Fibroblast of skin of back (primary cell): ENCODE measurements around the gene TAOK2.
"Not testable (repeated sequence)": the region's sequence is repeated elsewhere in the genome, so short reads cannot be mapped to it uniquely, and the experiment has no call there.

ENCODE experiments used
- DNase-seq: peaks from one replicate; pipeline ENCODE4 v3.0.0-alpha.2; 2013

Gene TAOK2

GRCh38 chr16:30004811-30005242 is 31.2 kb downstream of the TAOK2 start:
- no peak for DNase-seq

GRCh38 chr16:30005341-30006094 is 31.9 kb downstream of the TAOK2 start:
- DNase-seq: peak; percentile 46

- DNase-seq: no peak
These were observed 32.4 kb downstream of the TAOK2 start for GRCh38 chr16:30006095-30006473.

GRCh38 chr16:30006659-30007377 is 33.1 kb downstream of the TAOK2 start:
- no peak for DNase-seq

- no peak for DNase-seq
These were observed 33.8 kb downstream of the TAOK2 start for GRCh38 chr16:30007378-30007895.

GRCh38 chr16:30009085-30009862 is 35.6 kb downstream of the TAOK2 start:
- no peak for DNase-seq

- no peak for DNase-seq
These were observed 36.5 kb downstream of the TAOK2 start for GRCh38 chr16:30009990-30010843.

GRCh38 chr16:30010844-30011713 is 37.4 kb downstream of the TAOK2 start, which contains the start of gene DOC2A:
DOC2A (minus strand) TSS chr16:30011027; CDS start chr16:30010222, 805 bp downstream.
- no peak for DNase-seq

- DNase-seq: peak; percentile 19
These were observed 38.2 kb downstream of the TAOK2 start for GRCh38 chr16:30011714-30012504.

- not testable (repeated sequence) for DNase-seq
These were observed 38.9 kb downstream of the TAOK2 start for GRCh38 chr16:30012598-30012997.

GRCh38 chr16:30015450-30015849 is 41.8 kb downstream of the TAOK2 start:
- DNase-seq: not testable (repeated sequence)

- DNase-seq: no peak
These were observed 43.0 kb downstream of the TAOK2 start for GRCh38 chr16:30016555-30017276.

GRCh38 chr16:30017277-30017656 is 43.6 kb downstream of the TAOK2 start:
- DNase-seq: no peak

- not testable (repeated sequence) for DNase-seq
These were observed 44.3 kb downstream of the TAOK2 start for GRCh38 chr16:30017937-30018336.

GRCh38 chr16:30018731-30019158 is 45.1 kb downstream of the TAOK2 start:
- DNase-seq: peak; percentile 59

- no peak for DNase-seq
These were observed 49.2 kb downstream of the TAOK2 start, which contains the start of gene C16orf92 for GRCh38 chr16:30022887-30023286. C16orf92 (plus strand) TSS chr16:30023198; CDS start chr16:30023341, 143 bp downstream.

- no peak for DNase-seq
These were observed 49.9 kb downstream of the TAOK2 start for GRCh38 chr16:30023586-30023985.

GRCh38 chr16:30024451-30024850 is 50.8 kb downstream of the TAOK2 start:
- no peak for DNase-seq

- DNase-seq: no peak
These were observed 51.5 kb downstream of the TAOK2 start for GRCh38 chr16:30025156-30025555.
